Stimulated activated CD8-positive, alpha-beta memory T cell treated with anti-CD3 and anti-CD28 coated beads, Interleukin-4, amount 100 ng/mL, for 4 hours (primary cell): ENCODE results near the gene AVPR1A.

Source experiments
- DNase-seq, 2 donors: peaks; one replicate each; pipeline ENCODE4 v3.0.0-alpha.2; 2020; ENCODE audit warnings: low read depth in 2 of 2, low spot score in 1 of 2

AVPR1A gene

GRCh38 chr12:63095369-63095980, 55.5 kb downstream of the AVPR1A start:
- no peak for DNase-seq

- DNase-seq: no peak
Observed at GRCh38 chr12:63093711-63094110, 57.3 kb downstream of the AVPR1A start.

GRCh38 chr12:63093084-63093483, 57.9 kb downstream of the AVPR1A start:
- no peak for DNase-seq
